Measurements from ENCODE around the gene LRRC8C. TPM values are rescaled to one million over a fixed set of nuclear protein-coding genes. Genes with fewer than 3 reads are reported as not detected.

LRRC8C gene
- total and polyA plus RNA-seq, 2 experiments from 2014 or later, result 0.89 to 3.9 TPM

DNA sequence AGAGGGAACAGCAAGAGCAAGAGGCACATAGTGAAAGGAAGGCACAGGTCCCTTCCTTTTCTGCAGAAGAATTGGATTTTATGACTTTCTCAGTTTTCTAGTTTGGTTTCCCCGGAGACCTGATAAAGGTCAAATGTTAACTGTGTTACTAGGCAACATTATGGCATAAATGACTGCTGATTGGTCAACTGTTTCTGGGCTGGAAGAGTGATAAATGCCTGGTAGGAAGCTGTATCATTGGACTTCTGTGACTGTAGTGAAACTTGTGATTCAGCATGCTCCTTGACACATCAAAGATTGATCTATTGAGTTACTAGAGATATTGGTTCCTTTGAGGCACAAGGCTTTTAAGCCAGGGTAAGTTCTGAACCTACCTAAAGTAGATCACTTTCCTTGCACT lies 55.7 kb downstream of the LRRC8C start:
- Histone ChIP-seq H3K4me2 (no peak overlapping the region), H2AFZ (no peak overlapping the region), H3F3A (replicated peaks; ENCODE audit: low read depth) (no peaks in the 10 kb centered on the region), H3K79me2 (replicated peaks; ENCODE audit: insufficient read depth) (no peaks in the 10 kb centered on the region), H3K27ac (ENCODE audit: low read depth) (no peak overlapping the region), H3K27me3 (ENCODE audit: insufficient read depth) (no peaks in the 10 kb centered on the region), H4K20me1 (replicated peaks; ENCODE audit: insufficient read depth) (no peaks in the 10 kb centered on the region; the same call in 1 of the 2 replicates), H3K4me3 (no peak overlapping the region), H3K9me2 (ENCODE audit: insufficient read depth) (0 out of 2 replicates have a peak, but pooled peaks cover 2% of the 10 kb centered on the region), H3K4me1 (ENCODE audit: insufficient read depth) (peaks cover 12% of the 10 kb centered on the region), H3K36me3 (ENCODE audit: insufficient read depth) (no peaks in the 10 kb centered on the region)
- no peak for DNase-seq (ENCODE audit: low spot score)
- TF ChIP-seq, protein P1, sequence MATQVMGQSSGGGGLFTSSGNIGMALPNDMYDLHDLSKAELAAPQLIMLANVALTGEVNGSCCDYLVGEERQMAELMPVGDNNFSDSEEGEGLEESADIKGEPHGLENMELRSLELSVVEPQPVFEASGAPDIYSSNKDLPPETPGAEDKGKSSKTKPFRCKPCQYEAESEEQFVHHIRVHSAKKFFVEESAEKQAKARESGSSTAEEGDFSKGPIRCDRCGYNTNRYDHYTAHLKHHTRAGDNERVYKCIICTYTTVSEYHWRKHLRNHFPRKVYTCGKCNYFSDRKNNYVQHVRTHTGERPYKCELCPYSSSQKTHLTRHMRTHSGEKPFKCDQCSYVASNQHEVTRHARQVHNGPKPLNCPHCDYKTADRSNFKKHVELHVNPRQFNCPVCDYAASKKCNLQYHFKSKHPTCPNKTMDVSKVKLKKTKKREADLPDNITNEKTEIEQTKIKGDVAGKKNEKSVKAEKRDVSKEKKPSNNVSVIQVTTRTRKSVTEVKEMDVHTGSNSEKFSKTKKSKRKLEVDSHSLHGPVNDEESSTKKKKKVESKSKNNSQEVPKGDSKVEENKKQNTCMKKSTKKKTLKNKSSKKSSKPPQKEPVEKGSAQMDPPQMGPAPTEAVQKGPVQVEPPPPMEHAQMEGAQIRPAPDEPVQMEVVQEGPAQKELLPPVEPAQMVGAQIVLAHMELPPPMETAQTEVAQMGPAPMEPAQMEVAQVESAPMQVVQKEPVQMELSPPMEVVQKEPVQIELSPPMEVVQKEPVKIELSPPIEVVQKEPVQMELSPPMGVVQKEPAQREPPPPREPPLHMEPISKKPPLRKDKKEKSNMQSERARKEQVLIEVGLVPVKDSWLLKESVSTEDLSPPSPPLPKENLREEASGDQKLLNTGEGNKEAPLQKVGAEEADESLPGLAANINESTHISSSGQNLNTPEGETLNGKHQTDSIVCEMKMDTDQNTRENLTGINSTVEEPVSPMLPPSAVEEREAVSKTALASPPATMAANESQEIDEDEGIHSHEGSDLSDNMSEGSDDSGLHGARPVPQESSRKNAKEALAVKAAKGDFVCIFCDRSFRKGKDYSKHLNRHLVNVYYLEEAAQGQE (IDR thresholded peaks at IDR 0.05; ENCODE audit: unreplicated experiment), result no peak
- TF ChIP-seq NANOG (IDR thresholded peaks at IDR 0.05; ENCODE audit: borderline replicate concordance), result no peak
- TF ChIP-seq, protein P2, sequence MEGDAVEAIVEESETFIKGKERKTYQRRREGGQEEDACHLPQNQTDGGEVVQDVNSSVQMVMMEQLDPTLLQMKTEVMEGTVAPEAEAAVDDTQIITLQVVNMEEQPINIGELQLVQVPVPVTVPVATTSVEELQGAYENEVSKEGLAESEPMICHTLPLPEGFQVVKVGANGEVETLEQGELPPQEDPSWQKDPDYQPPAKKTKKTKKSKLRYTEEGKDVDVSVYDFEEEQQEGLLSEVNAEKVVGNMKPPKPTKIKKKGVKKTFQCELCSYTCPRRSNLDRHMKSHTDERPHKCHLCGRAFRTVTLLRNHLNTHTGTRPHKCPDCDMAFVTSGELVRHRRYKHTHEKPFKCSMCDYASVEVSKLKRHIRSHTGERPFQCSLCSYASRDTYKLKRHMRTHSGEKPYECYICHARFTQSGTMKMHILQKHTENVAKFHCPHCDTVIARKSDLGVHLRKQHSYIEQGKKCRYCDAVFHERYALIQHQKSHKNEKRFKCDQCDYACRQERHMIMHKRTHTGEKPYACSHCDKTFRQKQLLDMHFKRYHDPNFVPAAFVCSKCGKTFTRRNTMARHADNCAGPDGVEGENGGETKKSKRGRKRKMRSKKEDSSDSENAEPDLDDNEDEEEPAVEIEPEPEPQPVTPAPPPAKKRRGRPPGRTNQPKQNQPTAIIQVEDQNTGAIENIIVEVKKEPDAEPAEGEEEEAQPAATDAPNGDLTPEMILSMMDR (conservative IDR thresholded peaks at IDR 0.05; ENCODE audit: low read depth in 2 of 2), result no peak
- TF ChIP-seq, protein P3, sequence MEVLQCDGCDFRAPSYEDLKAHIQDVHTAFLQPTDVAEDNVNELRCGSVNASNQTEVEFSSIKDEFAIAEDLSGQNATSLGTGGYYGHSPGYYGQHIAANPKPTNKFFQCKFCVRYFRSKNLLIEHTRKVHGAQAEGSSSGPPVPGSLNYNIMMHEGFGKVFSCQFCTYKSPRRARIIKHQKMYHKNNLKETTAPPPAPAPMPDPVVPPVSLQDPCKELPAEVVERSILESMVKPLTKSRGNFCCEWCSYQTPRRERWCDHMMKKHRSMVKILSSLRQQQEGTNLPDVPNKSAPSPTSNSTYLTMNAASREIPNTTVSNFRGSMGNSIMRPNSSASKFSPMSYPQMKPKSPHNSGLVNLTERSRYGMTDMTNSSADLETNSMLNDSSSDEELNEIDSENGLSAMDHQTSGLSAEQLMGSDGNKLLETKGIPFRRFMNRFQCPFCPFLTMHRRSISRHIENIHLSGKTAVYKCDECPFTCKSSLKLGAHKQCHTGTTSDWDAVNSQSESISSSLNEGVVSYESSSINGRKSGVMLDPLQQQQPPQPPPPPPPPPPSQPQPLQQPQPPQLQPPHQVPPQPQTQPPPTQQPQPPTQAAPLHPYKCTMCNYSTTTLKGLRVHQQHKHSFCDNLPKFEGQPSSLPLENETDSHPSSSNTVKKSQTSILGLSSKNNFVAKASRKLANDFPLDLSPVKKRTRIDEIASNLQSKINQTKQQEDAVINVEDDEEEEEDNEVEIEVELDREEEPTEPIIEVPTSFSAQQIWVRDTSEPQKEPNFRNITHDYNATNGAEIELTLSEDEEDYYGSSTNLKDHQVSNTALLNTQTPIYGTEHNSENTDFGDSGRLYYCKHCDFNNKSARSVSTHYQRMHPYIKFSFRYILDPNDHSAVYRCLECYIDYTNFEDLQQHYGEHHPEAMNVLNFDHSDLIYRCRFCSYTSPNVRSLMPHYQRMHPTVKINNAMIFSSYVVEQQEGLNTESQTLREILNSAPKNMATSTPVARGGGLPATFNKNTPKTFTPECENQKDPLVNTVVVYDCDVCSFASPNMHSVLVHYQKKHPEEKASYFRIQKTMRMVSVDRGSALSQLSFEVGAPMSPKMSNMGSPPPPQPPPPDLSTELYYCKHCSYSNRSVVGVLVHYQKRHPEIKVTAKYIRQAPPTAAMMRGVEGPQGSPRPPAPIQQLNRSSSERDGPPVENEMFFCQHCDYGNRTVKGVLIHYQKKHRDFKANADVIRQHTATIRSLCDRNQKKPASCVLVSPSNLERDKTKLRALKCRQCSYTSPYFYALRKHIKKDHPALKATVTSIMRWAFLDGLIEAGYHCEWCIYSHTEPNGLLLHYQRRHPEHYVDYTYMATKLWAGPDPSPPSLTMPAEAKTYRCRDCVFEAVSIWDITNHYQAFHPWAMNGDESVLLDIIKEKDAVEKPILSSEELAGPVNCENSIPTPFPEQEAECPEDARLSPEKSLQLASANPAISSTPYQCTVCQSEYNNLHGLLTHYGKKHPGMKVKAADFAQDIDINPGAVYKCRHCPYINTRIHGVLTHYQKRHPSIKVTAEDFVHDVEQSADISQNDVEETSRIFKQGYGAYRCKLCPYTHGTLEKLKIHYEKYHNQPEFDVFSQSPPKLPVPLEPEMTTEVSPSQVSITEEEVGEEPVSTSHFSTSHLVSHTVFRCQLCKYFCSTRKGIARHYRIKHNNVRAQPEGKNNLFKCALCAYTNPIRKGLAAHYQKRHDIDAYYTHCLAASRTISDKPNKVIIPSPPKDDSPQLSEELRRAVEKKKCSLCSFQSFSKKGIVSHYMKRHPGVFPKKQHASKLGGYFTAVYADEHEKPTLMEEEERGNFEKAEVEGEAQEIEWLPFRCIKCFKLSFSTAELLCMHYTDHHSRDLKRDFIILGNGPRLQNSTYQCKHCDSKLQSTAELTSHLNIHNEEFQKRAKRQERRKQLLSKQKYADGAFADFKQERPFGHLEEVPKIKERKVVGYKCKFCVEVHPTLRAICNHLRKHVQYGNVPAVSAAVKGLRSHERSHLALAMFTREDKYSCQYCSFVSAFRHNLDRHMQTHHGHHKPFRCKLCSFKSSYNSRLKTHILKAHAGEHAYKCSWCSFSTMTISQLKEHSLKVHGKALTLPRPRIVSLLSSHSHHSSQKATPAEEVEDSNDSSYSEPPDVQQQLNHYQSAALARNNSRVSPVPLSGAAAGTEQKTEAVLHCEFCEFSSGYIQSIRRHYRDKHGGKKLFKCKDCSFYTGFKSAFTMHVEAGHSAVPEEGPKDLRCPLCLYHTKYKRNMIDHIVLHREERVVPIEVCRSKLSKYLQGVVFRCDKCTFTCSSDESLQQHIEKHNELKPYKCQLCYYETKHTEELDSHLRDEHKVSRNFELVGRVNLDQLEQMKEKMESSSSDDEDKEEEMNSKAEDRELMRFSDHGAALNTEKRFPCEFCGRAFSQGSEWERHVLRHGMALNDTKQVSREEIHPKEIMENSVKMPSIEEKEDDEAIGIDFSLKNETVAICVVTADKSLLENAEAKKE (CRISPR knock-in tag; IDR thresholded peaks at IDR 0.05), result no peak
- TF ChIP-seq ZNF331 (CRISPR knock-in tag; IDR thresholded peaks at IDR 0.05; ENCODE audit: low read depth), result no peak
- TF ChIP-seq JUNB (IDR thresholded peaks at IDR 0.05; ENCODE audit: unreplicated experiment), result no peak
- TF ChIP-seq, protein P4, sequence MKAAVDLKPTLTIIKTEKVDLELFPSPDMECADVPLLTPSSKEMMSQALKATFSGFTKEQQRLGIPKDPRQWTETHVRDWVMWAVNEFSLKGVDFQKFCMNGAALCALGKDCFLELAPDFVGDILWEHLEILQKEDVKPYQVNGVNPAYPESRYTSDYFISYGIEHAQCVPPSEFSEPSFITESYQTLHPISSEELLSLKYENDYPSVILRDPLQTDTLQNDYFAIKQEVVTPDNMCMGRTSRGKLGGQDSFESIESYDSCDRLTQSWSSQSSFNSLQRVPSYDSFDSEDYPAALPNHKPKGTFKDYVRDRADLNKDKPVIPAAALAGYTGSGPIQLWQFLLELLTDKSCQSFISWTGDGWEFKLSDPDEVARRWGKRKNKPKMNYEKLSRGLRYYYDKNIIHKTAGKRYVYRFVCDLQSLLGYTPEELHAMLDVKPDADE (IDR thresholded peaks at IDR 0.05), result no peak
- no peak for TF ChIP-seq ZNF114 (CRISPR knock-in tag; IDR thresholded peaks at IDR 0.05)
- TF ChIP-seq STAT1 (IDR thresholded peaks at IDR 0.05; ENCODE audit: unreplicated experiment), result no peak
- no peak for TF ChIP-seq CREB1 (CRISPR knock-in tag; IDR thresholded peaks at IDR 0.05; ENCODE audit: low read depth)
- TF ChIP-seq EZH2 (IDR thresholded peaks at IDR 0.05; ENCODE audit: low read depth, unreplicated experiment), result no peak
- TF ChIP-seq EZH2phosphoT487 (IDR thresholded peaks at IDR 0.05; ENCODE audit: unreplicated experiment), result no peak
- TF ChIP-seq POLR2AphosphoS5 (IDR thresholded peaks at IDR 0.05; ENCODE audit: low read depth), result no peak
- Mint-ChIP-seq H3K9me3 (no peaks in the 10 kb centered on the region), H3K4me1 (peaks cover 15% of the 10 kb centered on the region), H3K36me3 (ENCODE audit: low read depth) (no peaks in the 10 kb centered on the region), H3K27ac (no peak overlapping the region), H3K4me3 (no peak overlapping the region), H3K27me3 (ENCODE audit: insufficient read depth, low read depth, poor library complexity) (peaks cover 2% of the 10 kb centered on the region)
- no peak for ATAC-seq

Data from GM23338 (cell line).